H1 (cell line): ENCODE results near the gene RAB31. TPM values are rescaled to one million over a fixed set of nuclear protein-coding genes. Genes with fewer than 3 reads are reported as not detected.

ENCODE experiments used
- CTCF ChIA-PET: fragments of 300-600 bp; sonication (Branson Sonifier 250); formaldehyde crosslinking; loops from one replicate; lab custom pipeline; 2021; ENCODE audit not compliant: partially characterized antibody; lab: Charles Lee
- POLR2A ChIA-PET: fragments of 300-600 bp; sonication (Branson Sonifier 250); formaldehyde crosslinking; loops from one replicate; lab custom pipeline; 2021; ENCODE audit warnings: inconsistent platforms; ENCODE audit not compliant: partially characterized antibody; lab: Charles Lee
- DNase-seq, 2 experiments: peaks; one replicate each; pipeline versions ENCODE4 v3.0.0 to v3.0.0-alpha.2; 2010 to 2022; ENCODE audit warnings: low spot score in 2 of 2, low read depth in 1 of 2, mixed read lengths in 1 of 2
- FAIRE-seq: peaks from 2 replicates; lab custom pipeline; 2011; peaks lifted over from hg19 to GRCh38; lab: Jason Lieb, UNC
- H2AFZ ChIP-seq: 2 replicates; pipeline ENCODE4 v1.8.1; 2012; ENCODE audit warnings: low read length, inconsistent platforms
- H2AK5ac ChIP-seq: 2 replicates; pipeline ENCODE4 v1.6.1; 2013; ENCODE audit warnings: low read depth, low read length
- H2BK120ac ChIP-seq: replicated peaks from 2 replicates; pipeline ENCODE3; 2013; ENCODE audit warnings: low read depth, low read length, inconsistent platforms
- H2BK12ac ChIP-seq: 2 replicates; pipeline ENCODE4 v1.6.1; 2013; ENCODE audit warnings: low read depth, low read length
- H2BK15ac ChIP-seq: 2 replicates; pipeline ENCODE4 v1.6.1; 2013; ENCODE audit warnings: low read length
- H2BK20ac ChIP-seq: 2 replicates; pipeline ENCODE4 v1.6.1; 2013; ENCODE audit warnings: low read length
- H2BK5ac ChIP-seq: 2 replicates; pipeline ENCODE4 v1.6.1; 2013; ENCODE audit warnings: low read depth, low read length
- H3K14ac ChIP-seq: 2 replicates; pipeline ENCODE4 v1.6.1; 2013; ENCODE audit warnings: inconsistent platforms; ENCODE audit not compliant: insufficient read length
- H3K18ac ChIP-seq: 2 replicates; pipeline ENCODE4 v1.6.1; 2013; ENCODE audit warnings: low read length; ENCODE audit errors: extremely low read depth
- H3K23ac ChIP-seq: 2 replicates; pipeline ENCODE4 v1.6.1; 2013; ENCODE audit warnings: inconsistent platforms; ENCODE audit not compliant: insufficient read length
- H3K23me2 ChIP-seq: 2 replicates; pipeline ENCODE4 v1.6.1; 2013; ENCODE audit warnings: low read depth, low read length
- H3K27ac ChIP-seq: 2 replicates; pipeline ENCODE4 v1.6.1; 2011; ENCODE audit warnings: low read depth, low read length, inconsistent platforms
- H3K27me3 ChIP-seq, 4 experiments: replicated peaks in 1 of 4; 1 replicate in 1 of 4; 2 replicates in 3 of 4; pipeline versions ENCODE4 v1.6.1 to v1.8.1; 2011 to 2013; ENCODE audit warnings: low read length in 3 of 4, mild to moderate bottlenecking in 3 of 4, inconsistent platforms in 2 of 4, mixed read lengths in 2 of 4, moderate library complexity in 1 of 4; ENCODE audit not compliant: control insufficient read depth in 3 of 4, insufficient read depth in 3 of 4; ENCODE audit errors: extremely low read depth in 1 of 4
- H3K36me3 ChIP-seq, 4 experiments: 2 replicates each; pipeline versions ENCODE4 v1.6.1 to v1.8.1; 2011 to 2013; ENCODE audit warnings: mild to moderate bottlenecking in 4 of 4, low read length in 3 of 4, moderate library complexity in 2 of 4, control low read depth in 1 of 4, inconsistent platforms in 1 of 4; ENCODE audit not compliant: insufficient read depth in 4 of 4, control insufficient read depth in 2 of 4
- H3K4ac ChIP-seq: replicated peaks from 2 replicates; pipeline ENCODE3; 2013; ENCODE audit warnings: low read length, low read depth, mixed read lengths, inconsistent platforms; ENCODE audit not compliant: insufficient read length
- H3K4me1 ChIP-seq, 4 experiments: replicated peaks in 1 of 4; 1 replicate in 1 of 4; 2 replicates in 3 of 4; pipeline versions ENCODE4 v1.6.1 to v1.8.1; 2011 to 2013; ENCODE audit warnings: low read length in 3 of 4, inconsistent platforms in 2 of 4, mixed read lengths in 1 of 4; ENCODE audit not compliant: insufficient read depth in 4 of 4, control insufficient read depth in 3 of 4
- H3K4me2 ChIP-seq, 2 experiments: 2 replicates each; pipeline versions ENCODE4 v1.6.1 to v1.8.1; 2011 to 2013; ENCODE audit warnings: low read depth in 2 of 2, low read length in 2 of 2, control low read depth in 1 of 2, inconsistent platforms in 1 of 2, mild to moderate bottlenecking in 1 of 2; ENCODE audit not compliant: insufficient read depth in 1 of 2
- H3K4me3 ChIP-seq, 4 experiments: fragments of 200-600, 300-600 bp in 1 of 4; sonication (generic), shearing (Covaris generic), sonication (Bioruptor Twin) in 1 of 4; 2 replicates each; pipeline versions ENCODE4 v1.5.1 to v1.8.1; 2011 to 2016; ENCODE audit warnings: low read length in 4 of 4, low read depth in 3 of 4, control low read depth in 2 of 4, inconsistent platforms in 2 of 4, mild to moderate bottlenecking in 2 of 4, mixed read lengths in 1 of 4, moderate library complexity in 1 of 4; ENCODE audit not compliant: insufficient read depth in 2 of 4; ENCODE audit errors: extremely low read depth in 1 of 4
- H3K56ac ChIP-seq: replicated peaks from 2 replicates; pipeline ENCODE3; 2013; ENCODE audit warnings: low read depth, mild to moderate bottlenecking, mixed read lengths, low read length, inconsistent platforms; ENCODE audit not compliant: insufficient read length
- H3K79me1 ChIP-seq: 2 replicates; pipeline ENCODE4 v1.6.1; 2013; ENCODE audit warnings: low read depth, low read length, control low read depth
- H3K79me2 ChIP-seq, 2 experiments: 2 replicates each; pipeline versions ENCODE4 v1.6.1 to v1.8.1; 2012 to 2013; ENCODE audit warnings: low read length in 2 of 2, mild to moderate bottlenecking in 2 of 2, inconsistent platforms in 1 of 2; ENCODE audit not compliant: insufficient read depth in 2 of 2, control insufficient read depth in 1 of 2
- H3K9ac ChIP-seq, 4 experiments: replicated peaks in 1 of 4; 1 replicate in 1 of 4; 2 replicates in 3 of 4; pipeline versions ENCODE4 v1.6.1 to v1.8.1; 2011 to 2013; ENCODE audit warnings: low read depth in 3 of 4, low read length in 3 of 4, control low read depth in 2 of 4, mild to moderate bottlenecking in 2 of 4, moderate library complexity in 2 of 4, inconsistent platforms in 1 of 4; ENCODE audit errors: extremely low read depth in 1 of 4
- H3K9me3 ChIP-seq, 2 experiments: 2 replicates each; pipeline versions ENCODE4 v1.6.1 to v1.8.1; 2012 to 2013; ENCODE audit warnings: mild to moderate bottlenecking in 2 of 2, moderate library complexity in 2 of 2, control low read depth in 1 of 2, inconsistent platforms in 1 of 2, low read depth in 1 of 2, low read length in 1 of 2, mixed read lengths in 1 of 2; ENCODE audit not compliant: insufficient read depth in 2 of 2
- H4K20me1 ChIP-seq, 2 experiments: replicated peaks in 1 of 2; 2 replicates each; pipeline versions ENCODE3 to v1.8.1; 2011 to 2013; ENCODE audit warnings: inconsistent platforms in 2 of 2, low read length in 2 of 2, mild to moderate bottlenecking in 1 of 2; ENCODE audit not compliant: insufficient read depth in 2 of 2, control insufficient read depth in 1 of 2
- H4K5ac ChIP-seq: 2 replicates; pipeline ENCODE4 v1.6.1; 2013; ENCODE audit warnings: low read length, low read depth, mixed read lengths, inconsistent platforms; ENCODE audit not compliant: insufficient read length
- H4K8ac ChIP-seq: 2 replicates; pipeline ENCODE4 v1.8.0; 2013; ENCODE audit warnings: mild to moderate bottlenecking, moderate library complexity, low read length, inconsistent platforms; ENCODE audit not compliant: insufficient read depth; ENCODE audit errors: extremely low read depth
- H4K91ac ChIP-seq: replicated peaks from 2 replicates; pipeline ENCODE3; 2013; ENCODE audit warnings: low read length, mixed read lengths, inconsistent platforms; ENCODE audit not compliant: insufficient read length
- EZH2 ChIP-seq: fragments of 200-600 bp; sonication (generic); IDR thresholded peaks from 2 replicates; pipeline ENCODE4 v1.7.1; 2012; ENCODE audit warnings: low read depth, mild to moderate bottlenecking, moderate library complexity, low read length, inconsistent platforms; ENCODE audit not compliant: severe bottlenecking
- JUND ChIP-seq: IDR thresholded peaks from 2 replicates; pipeline ENCODE4 v1.6.1; 2011; ENCODE audit warnings: mild to moderate bottlenecking, improper control_type of control experiment, low read length
- KDM4A ChIP-seq: IDR thresholded peaks from one replicate; pipeline ENCODE4 v1.7.1; 2012; ENCODE audit warnings: low read depth, mild to moderate bottlenecking, moderate library complexity, low read length, inconsistent platforms; ENCODE audit not compliant: severe bottlenecking
- NRF1 ChIP-seq: IDR thresholded peaks from 2 replicates; pipeline ENCODE4 v1.6.1; 2011; ENCODE audit warnings: mild to moderate bottlenecking, low read depth, low read length, improper control_type of control experiment
- RNF2 ChIP-seq: fragments of 200-900, 300-1000 bp; sonication (generic); IDR thresholded peaks from 2 replicates; pipeline ENCODE4 v1.7.1; 2016; ENCODE audit warnings: borderline replicate concordance, low read depth, mild to moderate bottlenecking, antibody characterized with exemption, low read length; ENCODE audit not compliant: poor library complexity, severe bottlenecking; ENCODE audit errors: missing control alignments
- SAP30 ChIP-seq: fragments of 300-600 bp; sonication (generic); IDR thresholded peaks from 2 replicates; pipeline ENCODE4 v1.7.1; 2012; ENCODE audit warnings: low read length, moderate library complexity, mild to moderate bottlenecking, inconsistent platforms; ENCODE audit not compliant: insufficient read depth, insufficient replicate concordance
- SIN3A ChIP-seq, 2 experiments: IDR thresholded peaks in 1 of 2; conservative IDR thresholded peaks in 1 of 2; 2 replicates each; pipeline ENCODE4 v1.6.1; 2011 to 2012; ENCODE audit warnings: low read length in 2 of 2, improper control_type of control experiment in 1 of 2, low read depth in 1 of 2, mild to moderate bottlenecking in 1 of 2
- WGBS, 2 experiments: shearing (Covaris generic) in 1 of 2; methylation state at CpG; one replicate each; pipeline versions ENCODE4 v1.1.6 to v1.1.7; 2013 to 2015; ENCODE audit warnings: low lambda C conversion rate in 2 of 2, mixed read lengths in 2 of 2, inconsistent platforms in 1 of 2, low coverage in 1 of 2, missing lambda C conversion rate in 1 of 2; ENCODE audit not compliant: insufficient replicate concordance in 2 of 2, insufficient coverage in 1 of 2, insufficient read length in 1 of 2; ENCODE audit errors: extremely low coverage in 1 of 2, missing lambda C conversion rate in 1 of 2; 5-methylcytosine and 5-hydroxymethylcytosine counted together
- polyA plus RNA-seq, 7 experiments: library from polyadenylated mRNA; depleted of rRNA in 3 of 7; stranded (reverse) in 5 of 7; unstranded in 2 of 7; fragments of >200 nt in 5 of 7; fragments of 200-250 nt in 2 of 7; gene quantifications; 1 replicate in 5 of 7; 2 replicates in 1 of 7; 4 replicates in 1 of 7; pipeline versions ENCODE4 v1.2.1 to v1.2.3, GENCODE V29; 2011 to 2013; ENCODE audit warnings: missing spikeins in 2 of 7, mixed read lengths in 2 of 7
- total RNA-seq: library from RNA; stranded (reverse); fragmentation: NEBNext Ultra II Directional; extraction: Animal tissue kit (Norgen Biotek cat#: 25700); gene quantifications from 2 replicates; pipeline ENCODE4 v1.2.1, GENCODE V29; 2021

Gene RAB31
- total and polyA plus RNA-seq, 2 of the 8 experiments (the other 6 are each of a cell fraction or from before 2014, with no cell fraction given): 15.2 to 40.9 TPM

- H2BK20ac ChIP-seq: no peak overlapping the region
- H3K27ac ChIP-seq: no peak overlapping the region
- no peak overlapping the region for H3K4ac ChIP-seq
- H4K20me1 ChIP-seq: no peaks in the 10 kb centered on the region
- no peaks in the 10 kb centered on the region for H3K4me1 ChIP-seq
- no peak overlapping the region for H3K4me2 ChIP-seq
- no peak overlapping the region for H4K5ac ChIP-seq
- no peak overlapping the region for H3K14ac ChIP-seq
- H3K23me2 ChIP-seq: no peaks in the 10 kb centered on the region
- no peak overlapping the region for H2AFZ ChIP-seq
- H2AK5ac ChIP-seq: no peak overlapping the region
- WGBS, 2 experiments: 90% methylated on average over 1 of the region's 1 CpG; no CpG with 5 or more reads in 1 of the 2 experiments
- FAIRE-seq (no peak), DNase-seq (no peak)
- H3K4me3 ChIP-seq: no peak overlapping the region
- no peak overlapping the region for H2BK15ac ChIP-seq
- POLR2A ChIA-PET: no interaction called here
- no peak overlapping the region for H2BK12ac ChIP-seq
- H4K8ac ChIP-seq: no peak overlapping the region
- H3K36me3 ChIP-seq: no peaks in the 10 kb centered on the region
- no peak overlapping the region for H4K91ac ChIP-seq
- no peak overlapping the region for H2BK120ac ChIP-seq
- H3K9me3 ChIP-seq: no peaks in the 10 kb centered on the region
- H3K56ac ChIP-seq: no peak overlapping the region
- H3K23ac ChIP-seq: no peak overlapping the region
- H3K9ac ChIP-seq: no peak overlapping the region
- no peaks in the 10 kb centered on the region for H3K79me1 ChIP-seq
- no peak overlapping the region for H2BK5ac ChIP-seq
- no peaks in the 10 kb centered on the region for H3K79me2 ChIP-seq
- CTCF ChIA-PET: interaction anchor here (1.7 kb wide), 1 partner anchor 213 kb away, joined by 6 read pairs; no protein-coding TSS in a partner anchor
- TF ChIP-seq NRF1 (no peak), KDM4A (no peak), SAP30 (no peak), JUND (no peak), EZH2 (no peak), SIN3A (conservative IDR thresholded peaks at IDR 0.05 in 1 of 2, IDR thresholded peaks at IDR 0.05 in 1 of 2; ENCODE audit: low read depth in 1 of 2, low read length in 2 of 2) (no peak), RNF2 (no peak)
- H3K18ac ChIP-seq: no peak overlapping the region
- H3K27me3 ChIP-seq: no peaks in the 10 kb centered on the region
Observed at GRCh38 chr18:9788140-9788539, 80.0 kb downstream of the RAB31 start.
